Stimulated activated CD8-positive, alpha-beta memory T cell treated with anti-CD3 and anti-CD28 coated beads, Interleukin-7, amount 100 ng/mL, for 48 hours (primary cell): ENCODE measurements around the gene C16orf89.
A peak's percentile ranks its signal among the peaks of the same experiment; 100 is the strongest.
"Not testable (repeated sequence)": the region's sequence is repeated elsewhere in the genome, so short reads cannot be mapped to it uniquely, and the experiment has no call there.

Experiments used
- DNase-seq, 2 donors: peaks; one replicate each; pipeline ENCODE4 v3.0.0-alpha.2; 2020; ENCODE audit warnings: low read depth in 1 of 2; ENCODE audit errors: extremely low read depth in 1 of 2

C16orf89 gene

GRCh38 chr16:5065813-5066212 lies at the start of gene C16orf89:
Gene C16orf89 (minus strand): TSS chr16:5065956. CDS start chr16:5065908, 48 bp downstream.
- DNase-seq = no peak

- DNase-seq = not testable (repeated sequence)
Measured at GRCh38 chr16:5110933-5111332, 45.2 kb upstream of the C16orf89 start.

DNA sequence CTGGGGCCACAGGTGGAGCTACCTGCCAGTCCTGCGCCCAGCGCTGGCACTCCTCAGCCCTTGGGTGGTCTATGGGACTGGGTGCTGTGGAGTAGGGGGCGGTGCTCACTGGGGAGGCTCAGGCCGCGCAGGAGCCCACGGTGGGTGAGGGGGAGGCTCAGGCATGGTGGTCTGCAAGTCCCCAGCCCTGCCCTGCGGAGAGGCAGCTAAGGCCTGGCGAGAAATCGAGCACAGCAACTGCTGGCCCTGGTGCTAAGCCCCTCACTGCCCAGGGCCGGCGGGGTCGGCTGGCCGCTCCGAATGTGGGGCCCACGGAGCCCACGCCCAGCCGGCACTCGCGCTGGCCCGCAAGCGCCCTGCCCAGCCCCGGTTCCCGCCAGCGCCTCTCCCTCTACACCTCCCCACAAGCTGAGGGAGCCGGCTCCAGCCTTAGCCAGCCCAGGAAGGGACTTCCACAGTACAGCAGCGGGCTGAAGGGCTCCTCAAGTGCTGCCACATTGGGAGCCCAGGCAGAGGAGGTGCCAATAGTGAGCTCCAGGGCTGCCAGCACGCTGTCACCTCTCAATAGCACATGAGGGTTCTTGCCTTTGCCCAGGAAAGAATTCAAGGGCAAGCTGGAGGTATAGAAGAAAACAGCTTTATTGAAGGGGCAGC lies 42.9 kb upstream of the C16orf89 start:
- no peak for DNase-seq

DNA sequence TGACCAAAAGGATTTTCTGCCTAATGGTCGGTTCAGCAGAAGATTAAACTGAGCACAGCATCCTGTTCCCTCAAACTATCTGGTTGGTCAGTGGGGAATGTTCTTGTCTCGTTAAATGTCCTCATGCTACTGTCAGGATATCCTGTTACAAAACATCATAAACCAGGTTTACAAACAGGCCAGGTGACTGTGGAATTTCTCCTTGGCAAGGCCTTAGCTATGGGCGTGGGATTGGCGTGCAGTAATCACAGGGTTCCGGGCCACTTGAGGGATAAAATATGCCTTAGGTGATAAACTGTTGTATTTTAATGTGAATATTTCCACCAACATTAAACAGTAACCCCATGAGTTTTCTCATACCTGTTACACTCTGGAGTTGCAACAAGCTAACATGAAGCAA lies 39.3 kb upstream of the C16orf89 start:
- DNase-seq = not testable (repeated sequence)

DNA sequence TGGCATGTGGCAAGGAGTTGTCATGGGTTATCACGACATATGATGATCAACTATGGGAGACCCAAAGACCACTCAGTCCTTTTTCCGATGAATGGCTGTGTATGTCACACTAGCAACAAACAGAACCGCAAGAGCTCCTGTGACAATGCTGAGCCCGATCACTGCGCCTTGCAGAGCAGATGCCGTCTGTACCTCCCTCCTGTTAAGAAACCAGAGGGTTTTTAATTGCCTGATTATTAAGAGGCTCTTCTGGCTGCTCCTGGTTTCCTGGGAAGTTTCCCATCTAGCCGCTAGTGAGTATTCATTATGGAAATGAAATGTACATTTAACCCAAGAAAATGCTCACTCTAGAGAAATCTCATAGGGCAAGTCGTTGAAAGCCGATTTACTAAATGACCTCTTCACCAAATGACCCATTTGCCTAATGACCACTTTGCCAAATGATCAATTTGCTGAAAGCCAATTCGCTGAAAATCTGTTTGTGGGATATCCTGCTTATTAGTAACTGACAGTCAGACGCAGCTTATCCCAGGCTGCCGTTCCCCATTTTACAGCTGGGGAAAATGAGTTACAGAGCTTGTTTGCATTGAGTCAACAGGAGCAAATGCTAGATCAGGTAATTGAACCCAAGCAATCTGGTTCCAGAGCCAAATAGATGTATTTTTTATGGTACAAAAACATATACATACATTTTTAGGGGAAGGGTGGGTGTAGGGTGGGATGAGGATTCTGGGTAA lies 37.7 kb upstream of the C16orf89 start:
- DNase-seq = not testable (repeated sequence)

GRCh38 chr16:5099174-5099573 lies 33.4 kb upstream of the C16orf89 start:
- not testable (repeated sequence) for DNase-seq

GRCh38 chr16:5098221-5099159 lies 32.7 kb upstream of the C16orf89 start:
- DNase-seq = peak; percentile 56

- DNase-seq = peak; percentile 86 to 96
Measured at GRCh38 chr16:5097470-5098220, 31.9 kb upstream of the C16orf89 start, which contains the start of gene EEF2KMT. Gene EEF2KMT (minus strand): TSS chr16:5097795. CDS start chr16:5097739, 56 bp downstream.

DNA sequence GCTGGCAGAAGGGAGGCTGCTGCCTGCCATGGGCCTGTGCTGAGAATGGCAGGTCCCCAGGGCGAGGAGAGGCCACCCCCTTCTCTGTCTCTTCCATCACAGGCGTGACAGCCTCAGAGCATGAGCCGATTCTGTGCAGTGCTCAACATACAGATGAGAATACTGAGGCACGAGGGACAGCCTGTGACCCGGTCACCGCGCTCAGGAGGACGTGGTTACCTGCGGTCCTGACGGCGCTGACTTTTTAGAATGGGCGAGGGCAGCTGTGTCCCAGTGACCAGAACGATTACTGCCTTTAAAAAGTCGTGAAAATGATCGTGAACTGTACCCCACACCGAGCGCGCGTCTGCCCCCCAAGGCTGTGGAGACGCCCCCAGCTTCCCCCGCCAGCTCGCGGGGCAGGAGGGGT lies 31.3 kb upstream of the C16orf89 start:
- peak in 1 of 2 donors; percentile 20 for DNase-seq

GRCh38 chr16:5096437-5097060 lies 30.8 kb upstream of the C16orf89 start:
- not testable (repeated sequence) for DNase-seq

GRCh38 chr16:5095145-5095830 lies 29.5 kb upstream of the C16orf89 start:
- not testable (repeated sequence) for DNase-seq

DNA sequence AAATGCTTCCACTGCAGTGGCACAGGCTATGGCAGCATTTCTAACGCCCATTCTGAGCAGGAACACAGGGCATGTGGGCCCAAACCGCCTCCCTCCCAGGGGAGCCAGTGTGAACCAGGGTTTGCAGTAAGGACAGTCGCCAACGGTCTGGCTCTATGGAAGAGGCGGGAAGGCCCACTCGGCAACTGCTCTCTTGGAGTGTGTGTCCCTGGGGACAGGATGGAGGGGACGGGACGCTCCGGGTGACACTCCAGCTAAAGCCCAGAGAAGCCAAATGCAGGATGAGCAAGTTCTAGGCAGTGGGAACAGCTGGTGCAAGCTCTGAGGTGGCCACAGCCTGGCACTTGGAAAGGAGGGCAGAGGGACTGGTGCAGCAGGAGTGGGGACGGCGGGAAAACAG lies 28.0 kb upstream of the C16orf89 start:
- DNase-seq = not testable (repeated sequence)

- not testable (repeated sequence) for DNase-seq
Measured at GRCh38 chr16:5093081-5093480, 27.3 kb upstream of the C16orf89 start.

GRCh38 chr16:5090592-5090991 lies 24.8 kb upstream of the C16orf89 start:
- DNase-seq = not testable (repeated sequence)

- DNase-seq = not testable (repeated sequence)
Measured at GRCh38 chr16:5089911-5090555, 24.3 kb upstream of the C16orf89 start.

GRCh38 chr16:5088936-5089335 lies 23.2 kb upstream of the C16orf89 start:
- DNase-seq = not testable (repeated sequence)

GRCh38 chr16:5088086-5088790 lies 22.5 kb upstream of the C16orf89 start:
- not testable (repeated sequence) for DNase-seq

- not testable (repeated sequence) for DNase-seq
Measured at GRCh38 chr16:5085716-5086115, 20.0 kb upstream of the C16orf89 start.
